WTC11 (cell line): ENCODE results near the gene PRKAR1B. TPM values are rescaled to one million over a fixed set of nuclear protein-coding genes. Genes with fewer than 3 reads are reported as not detected.

ENCODE experiments used
- ATAC-seq: fragments of 200-7000 bp; cut with Tn5 transposase; 2 replicates; pipeline ENCODE4 v1.10.0; 2021; ENCODE audit warnings: mild to moderate bottlenecking, moderate library complexity
- CTCF ChIA-PET: fragments of 300-600 bp; sonication (Branson Sonifier 250); formaldehyde crosslinking; loops from one replicate; lab custom pipeline; 2021; ENCODE audit warnings: antibody characterized with exemption; lab: Charles Lee
- POLR2A ChIA-PET: fragments of 350-600 bp; sonication (Branson Sonifier 250); formaldehyde crosslinking; loops from one replicate; lab custom pipeline; 2021; ENCODE audit warnings: antibody characterized with exemption; lab: Charles Lee
- DNase-seq: peaks from one replicate; pipeline ENCODE4 v3.0.0; 2021; ENCODE audit warnings: low spot score
- H3K27ac Mint-ChIP-seq: 2 replicates; pipeline ENCODE4 v1.8.0; 2021; ENCODE audit warnings: mixed read lengths
- H3K27me3 Mint-ChIP-seq: 2 replicates; pipeline ENCODE4 v1.8.0; 2021; ENCODE audit warnings: low read depth, mild to moderate bottlenecking, moderate library complexity, mixed read lengths
- H3K36me3 Mint-ChIP-seq: 2 replicates; pipeline ENCODE4 v1.8.0; 2021; ENCODE audit warnings: mixed read lengths
- H3K4me1 Mint-ChIP-seq: 2 replicates; pipeline ENCODE4 v1.8.0; 2022; ENCODE audit warnings: mixed read lengths
- H3K4me3 Mint-ChIP-seq: 2 replicates; pipeline ENCODE4 v1.8.0; 2021; ENCODE audit warnings: mild to moderate bottlenecking, moderate library complexity, mixed read lengths
- H3K9me3 Mint-ChIP-seq: 2 replicates; pipeline ENCODE4 v1.8.0; 2021; ENCODE audit warnings: mixed read lengths
- GRHL2 ChIP-seq: fragments of 250-450 bp; sonication (Bioruptor Pico); IDR thresholded peaks from 2 replicates; pipeline ENCODE4 v1.8.0; 2022; ENCODE audit warnings: mild to moderate bottlenecking, moderate library complexity; ENCODE audit not compliant: insufficient replicate concordance, severe bottlenecking
- GTF2I ChIP-seq: fragments of 250-450 bp; sonication (Bioruptor Pico); conservative IDR thresholded peaks from 2 replicates; pipeline ENCODE4 v1.4.0; 2021; ENCODE audit warnings: mild to moderate bottlenecking
- NFATC4 ChIP-seq: fragments of 250-450 bp; sonication (Bioruptor Pico); IDR thresholded peaks from 2 replicates; pipeline ENCODE4 v1.9.0; 2021; ENCODE audit warnings: mild to moderate bottlenecking
- total RNA-seq: library from RNA; stranded (reverse); gene quantifications from 3 replicates; pipeline ENCODE4 v1.2.3, GENCODE V29; 2021
- TF ChIP-seq, protein P1 (sequence below): sonication (generic); formaldehyde crosslinking; IDR thresholded peaks from 2 replicates; pipeline ENCODE4 v1.8.1; 2022; ENCODE audit warnings: low read depth, mild to moderate bottlenecking, moderate library complexity, missing genetic modification reagents, borderline replicate concordance
- TF ChIP-seq, protein P2 (sequence below): sonication (generic); formaldehyde crosslinking; IDR thresholded peaks from 2 replicates; pipeline ENCODE4 v1.8.1; 2022; ENCODE audit warnings: low read depth, missing genetic modification reagents, borderline replicate concordance
- TF ChIP-seq, protein P3 (sequence below): sonication (generic); formaldehyde crosslinking; IDR thresholded peaks from 2 replicates; pipeline ENCODE4 v1.8.0; 2023; ENCODE audit warnings: missing genetic modification reagents
- TF ChIP-seq, protein P4 (sequence below): fragments of 250-450 bp; sonication (Bioruptor Pico); conservative IDR thresholded peaks from 2 replicates; pipeline ENCODE4 v1.9.0; 2021; ENCODE audit warnings: mild to moderate bottlenecking
- TF ChIP-seq, protein P5 (sequence below): sonication (generic); formaldehyde crosslinking; IDR thresholded peaks from 2 replicates; pipeline ENCODE4 v1.8.0; 2022; ENCODE audit warnings: mild to moderate bottlenecking, missing genetic modification reagents
- TF ChIP-seq, protein P6 (sequence below): sonication (generic); formaldehyde crosslinking; IDR thresholded peaks from 2 replicates; pipeline ENCODE4 v1.8.0; 2023; ENCODE audit warnings: missing genetic modification reagents, mild to moderate bottlenecking, borderline replicate concordance
- TF ChIP-seq, protein P7 (sequence below): fragments of 250-450 bp; sonication (Bioruptor Pico); IDR thresholded peaks from 2 replicates; pipeline ENCODE4 v1.9.0; 2021; ENCODE audit warnings: moderate library complexity, mild to moderate bottlenecking, inconsistent platforms, borderline replicate concordance
- TF ChIP-seq, protein P8 (sequence below): sonication (generic); formaldehyde crosslinking; IDR thresholded peaks from 2 replicates; pipeline ENCODE4 v1.8.1; 2023; ENCODE audit warnings: mild to moderate bottlenecking, missing genetic modification reagents, moderate library complexity

The PRKAR1B gene
- total RNA-seq, 1 experiment from 2014 or later = 43.6 TPM

DNA sequence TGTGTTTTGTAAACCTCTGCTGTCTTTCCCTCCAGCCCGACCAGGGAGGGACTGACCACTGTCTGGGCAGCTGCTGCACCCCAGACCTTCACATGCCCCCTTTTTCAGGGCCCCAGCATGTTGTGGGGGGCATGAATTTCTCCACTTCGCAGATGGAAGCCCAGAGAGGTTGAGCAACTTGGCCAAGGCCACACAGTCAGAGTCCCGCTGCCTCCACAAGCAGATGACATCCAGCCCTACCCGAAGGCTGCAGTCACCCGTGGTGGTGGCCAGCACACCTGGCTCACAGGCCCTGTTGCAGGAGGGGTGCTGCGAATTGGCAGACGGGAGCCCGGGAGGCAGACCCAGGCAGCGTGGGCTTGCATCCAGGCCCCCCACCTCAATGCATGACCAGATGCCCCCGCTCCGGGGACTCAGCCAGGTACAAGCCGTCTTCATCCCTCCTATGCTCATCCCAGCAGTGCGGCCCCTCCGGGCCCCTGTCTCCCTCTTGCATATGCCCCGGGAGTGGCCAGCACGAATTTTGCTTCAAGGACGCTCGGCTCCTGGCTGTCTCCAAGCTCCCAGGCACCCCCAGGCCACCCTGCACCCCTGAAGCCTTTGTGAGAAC is 171.4 kb downstream of the PRKAR1B start:
- Mint-ChIP-seq H3K4me1 (no peaks in the 10 kb centered on the region), H3K36me3 (peaks cover 8% of the 10 kb centered on the region; the same call in 1 of the 2 replicates), H3K27me3 (no peaks in the 10 kb centered on the region), H3K27ac (no peak overlapping the region), H3K9me3 (no peaks in the 10 kb centered on the region), H3K4me3 (no peak overlapping the region)
- DNase-seq (no peak), ATAC-seq (no peak)
- ChIA-PET POLR2A (no interaction called here), CTCF (no interaction called here)
- TF ChIP-seq, protein P1, sequence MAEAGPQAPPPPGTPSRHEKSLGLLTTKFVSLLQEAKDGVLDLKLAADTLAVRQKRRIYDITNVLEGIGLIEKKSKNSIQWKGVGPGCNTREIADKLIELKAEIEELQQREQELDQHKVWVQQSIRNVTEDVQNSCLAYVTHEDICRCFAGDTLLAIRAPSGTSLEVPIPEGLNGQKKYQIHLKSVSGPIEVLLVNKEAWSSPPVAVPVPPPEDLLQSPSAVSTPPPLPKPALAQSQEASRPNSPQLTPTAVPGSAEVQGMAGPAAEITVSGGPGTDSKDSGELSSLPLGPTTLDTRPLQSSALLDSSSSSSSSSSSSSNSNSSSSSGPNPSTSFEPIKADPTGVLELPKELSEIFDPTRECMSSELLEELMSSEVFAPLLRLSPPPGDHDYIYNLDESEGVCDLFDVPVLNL = no peak
- TF ChIP-seq NFATC4 (CRISPR knock-in tag) (no peak), GRHL2 (CRISPR knock-in tag) (no peak), GTF2I (CRISPR knock-in tag) (no peak)
- TF ChIP-seq, protein P2, sequence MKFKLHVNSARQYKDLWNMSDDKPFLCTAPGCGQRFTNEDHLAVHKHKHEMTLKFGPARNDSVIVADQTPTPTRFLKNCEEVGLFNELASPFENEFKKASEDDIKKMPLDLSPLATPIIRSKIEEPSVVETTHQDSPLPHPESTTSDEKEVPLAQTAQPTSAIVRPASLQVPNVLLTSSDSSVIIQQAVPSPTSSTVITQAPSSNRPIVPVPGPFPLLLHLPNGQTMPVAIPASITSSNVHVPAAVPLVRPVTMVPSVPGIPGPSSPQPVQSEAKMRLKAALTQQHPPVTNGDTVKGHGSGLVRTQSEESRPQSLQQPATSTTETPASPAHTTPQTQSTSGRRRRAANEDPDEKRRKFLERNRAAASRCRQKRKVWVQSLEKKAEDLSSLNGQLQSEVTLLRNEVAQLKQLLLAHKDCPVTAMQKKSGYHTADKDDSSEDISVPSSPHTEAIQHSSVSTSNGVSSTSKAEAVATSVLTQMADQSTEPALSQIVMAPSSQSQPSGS (CRISPR knock-in tag) = no peak
- TF ChIP-seq, protein P3, sequence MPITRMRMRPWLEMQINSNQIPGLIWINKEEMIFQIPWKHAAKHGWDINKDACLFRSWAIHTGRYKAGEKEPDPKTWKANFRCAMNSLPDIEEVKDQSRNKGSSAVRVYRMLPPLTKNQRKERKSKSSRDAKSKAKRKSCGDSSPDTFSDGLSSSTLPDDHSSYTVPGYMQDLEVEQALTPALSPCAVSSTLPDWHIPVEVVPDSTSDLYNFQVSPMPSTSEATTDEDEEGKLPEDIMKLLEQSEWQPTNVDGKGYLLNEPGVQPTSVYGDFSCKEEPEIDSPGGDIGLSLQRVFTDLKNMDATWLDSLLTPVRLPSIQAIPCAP (CRISPR knock-in tag) = no peak
- TF ChIP-seq, protein P4, sequence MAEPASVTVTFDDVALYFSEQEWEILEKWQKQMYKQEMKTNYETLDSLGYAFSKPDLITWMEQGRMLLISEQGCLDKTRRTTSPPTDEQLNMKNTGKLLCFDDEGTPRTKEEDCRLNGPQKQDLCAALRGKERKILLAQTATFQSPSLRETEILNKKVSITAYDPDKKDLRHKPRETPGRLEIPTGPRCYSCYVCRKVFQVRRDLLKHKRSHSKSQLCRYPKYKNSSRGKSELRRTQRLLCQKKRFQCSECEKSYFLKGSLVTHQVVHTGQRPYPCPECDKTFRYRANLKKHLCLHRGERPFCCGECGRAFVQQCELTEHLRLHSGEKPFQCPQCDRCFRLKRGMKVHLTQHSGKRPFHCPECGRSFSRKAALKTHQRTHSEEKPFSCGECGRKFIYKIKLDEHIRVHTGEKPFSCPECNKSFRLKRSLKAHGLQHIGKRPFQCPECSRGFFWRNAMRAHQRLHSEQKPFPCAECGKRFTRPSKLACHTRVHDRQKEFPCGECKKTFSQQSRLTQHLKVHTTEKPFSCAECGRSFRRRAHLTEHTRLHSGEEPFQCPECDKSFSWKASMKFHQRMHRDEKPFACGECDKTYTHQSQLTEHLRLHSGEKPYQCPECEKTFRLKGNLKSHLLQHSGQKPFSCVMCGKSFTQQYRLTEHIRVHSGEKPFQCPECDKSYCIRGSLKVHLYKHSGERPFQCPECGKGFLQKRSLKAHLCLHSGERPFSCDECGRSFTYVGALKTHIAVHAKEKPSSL (CRISPR knock-in tag) = no peak
- TF ChIP-seq, protein P5, sequence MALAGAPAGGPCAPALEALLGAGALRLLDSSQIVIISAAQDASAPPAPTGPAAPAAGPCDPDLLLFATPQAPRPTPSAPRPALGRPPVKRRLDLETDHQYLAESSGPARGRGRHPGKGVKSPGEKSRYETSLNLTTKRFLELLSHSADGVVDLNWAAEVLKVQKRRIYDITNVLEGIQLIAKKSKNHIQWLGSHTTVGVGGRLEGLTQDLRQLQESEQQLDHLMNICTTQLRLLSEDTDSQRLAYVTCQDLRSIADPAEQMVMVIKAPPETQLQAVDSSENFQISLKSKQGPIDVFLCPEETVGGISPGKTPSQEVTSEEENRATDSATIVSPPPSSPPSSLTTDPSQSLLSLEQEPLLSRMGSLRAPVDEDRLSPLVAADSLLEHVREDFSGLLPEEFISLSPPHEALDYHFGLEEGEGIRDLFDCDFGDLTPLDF (CRISPR knock-in tag) = no peak
- TF ChIP-seq, protein P6, sequence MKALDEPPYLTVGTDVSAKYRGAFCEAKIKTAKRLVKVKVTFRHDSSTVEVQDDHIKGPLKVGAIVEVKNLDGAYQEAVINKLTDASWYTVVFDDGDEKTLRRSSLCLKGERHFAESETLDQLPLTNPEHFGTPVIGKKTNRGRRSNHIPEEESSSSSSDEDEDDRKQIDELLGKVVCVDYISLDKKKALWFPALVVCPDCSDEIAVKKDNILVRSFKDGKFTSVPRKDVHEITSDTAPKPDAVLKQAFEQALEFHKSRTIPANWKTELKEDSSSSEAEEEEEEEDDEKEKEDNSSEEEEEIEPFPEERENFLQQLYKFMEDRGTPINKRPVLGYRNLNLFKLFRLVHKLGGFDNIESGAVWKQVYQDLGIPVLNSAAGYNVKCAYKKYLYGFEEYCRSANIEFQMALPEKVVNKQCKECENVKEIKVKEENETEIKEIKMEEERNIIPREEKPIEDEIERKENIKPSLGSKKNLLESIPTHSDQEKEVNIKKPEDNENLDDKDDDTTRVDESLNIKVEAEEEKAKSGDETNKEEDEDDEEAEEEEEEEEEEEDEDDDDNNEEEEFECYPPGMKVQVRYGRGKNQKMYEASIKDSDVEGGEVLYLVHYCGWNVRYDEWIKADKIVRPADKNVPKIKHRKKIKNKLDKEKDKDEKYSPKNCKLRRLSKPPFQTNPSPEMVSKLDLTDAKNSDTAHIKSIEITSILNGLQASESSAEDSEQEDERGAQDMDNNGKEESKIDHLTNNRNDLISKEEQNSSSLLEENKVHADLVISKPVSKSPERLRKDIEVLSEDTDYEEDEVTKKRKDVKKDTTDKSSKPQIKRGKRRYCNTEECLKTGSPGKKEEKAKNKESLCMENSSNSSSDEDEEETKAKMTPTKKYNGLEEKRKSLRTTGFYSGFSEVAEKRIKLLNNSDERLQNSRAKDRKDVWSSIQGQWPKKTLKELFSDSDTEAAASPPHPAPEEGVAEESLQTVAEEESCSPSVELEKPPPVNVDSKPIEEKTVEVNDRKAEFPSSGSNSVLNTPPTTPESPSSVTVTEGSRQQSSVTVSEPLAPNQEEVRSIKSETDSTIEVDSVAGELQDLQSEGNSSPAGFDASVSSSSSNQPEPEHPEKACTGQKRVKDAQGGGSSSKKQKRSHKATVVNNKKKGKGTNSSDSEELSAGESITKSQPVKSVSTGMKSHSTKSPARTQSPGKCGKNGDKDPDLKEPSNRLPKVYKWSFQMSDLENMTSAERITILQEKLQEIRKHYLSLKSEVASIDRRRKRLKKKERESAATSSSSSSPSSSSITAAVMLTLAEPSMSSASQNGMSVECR (CRISPR knock-in tag) = no peak
- TF ChIP-seq, protein P7, sequence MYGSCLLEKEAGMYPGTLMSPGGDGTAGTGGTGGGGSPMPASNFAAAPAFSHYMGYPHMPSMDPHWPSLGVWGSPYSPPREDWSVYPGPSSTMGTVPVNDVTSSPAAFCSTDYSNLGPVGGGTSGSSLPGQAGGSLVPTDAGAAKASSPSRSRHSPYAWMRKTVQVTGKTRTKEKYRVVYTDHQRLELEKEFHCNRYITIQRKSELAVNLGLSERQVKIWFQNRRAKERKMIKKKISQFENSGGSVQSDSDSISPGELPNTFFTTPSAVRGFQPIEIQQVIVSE (CRISPR knock-in tag) = no peak
- TF ChIP-seq, protein P8, sequence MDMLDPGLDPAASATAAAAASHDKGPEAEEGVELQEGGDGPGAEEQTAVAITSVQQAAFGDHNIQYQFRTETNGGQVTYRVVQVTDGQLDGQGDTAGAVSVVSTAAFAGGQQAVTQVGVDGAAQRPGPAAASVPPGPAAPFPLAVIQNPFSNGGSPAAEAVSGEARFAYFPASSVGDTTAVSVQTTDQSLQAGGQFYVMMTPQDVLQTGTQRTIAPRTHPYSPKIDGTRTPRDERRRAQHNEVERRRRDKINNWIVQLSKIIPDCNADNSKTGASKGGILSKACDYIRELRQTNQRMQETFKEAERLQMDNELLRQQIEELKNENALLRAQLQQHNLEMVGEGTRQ = no peak
